Posterior cingulate gyrus (tissue), 11 donors: Measurements from ENCODE around the gene ANKRD31.
A peak's percentile ranks its signal among the peaks of the same experiment; 100 is the strongest.

ENCODE experiments used
- DNase-seq, 10 donors: peaks; one replicate each; pipeline versions ENCODE4 v3.0.0 to v3.0.0-alpha.2; 2020 to 2021; ENCODE audit warnings: mixed read lengths in 3 of 10
- intact Hi-C: fragments of 100-400 bp; cut with DNase I; formaldehyde crosslinking; loops from one replicate; pipeline ENCODE4 v1.15.1; 2023

ANKRD31 gene

DNA sequence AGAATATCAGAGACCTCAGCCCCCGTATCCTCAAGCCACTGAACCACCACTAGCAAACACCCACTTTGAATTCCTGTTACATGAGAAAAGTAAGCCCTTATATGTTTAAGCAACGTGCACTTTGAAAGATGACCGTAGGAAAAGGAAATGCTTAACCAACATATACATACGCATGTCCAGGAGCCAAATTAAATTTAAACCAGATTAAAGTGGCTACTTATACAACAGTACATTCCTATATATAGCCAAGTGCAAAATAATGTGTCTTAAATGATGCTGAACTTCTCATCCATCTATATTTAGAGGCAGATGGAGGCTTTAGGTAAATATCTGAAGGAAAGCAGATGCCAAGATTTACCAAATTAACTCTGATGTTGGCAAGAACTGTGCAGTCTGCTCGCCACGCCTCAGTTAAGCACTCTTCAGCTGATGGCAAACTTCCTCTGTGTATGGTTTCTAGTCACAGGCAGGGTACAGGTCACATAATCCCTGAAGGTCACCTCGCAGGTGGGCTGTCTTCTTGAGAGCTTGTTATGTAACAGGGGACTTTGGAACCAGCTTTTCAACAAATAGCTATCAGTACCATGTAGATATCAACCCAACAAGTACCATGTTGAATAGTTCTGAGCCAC lies 192.9 kb downstream of the ANKRD31 start:
- intact Hi-C loops: no loop called here
- DNase-seq: peak in 2 of 10 donors; percentile 23 to 77

DNA sequence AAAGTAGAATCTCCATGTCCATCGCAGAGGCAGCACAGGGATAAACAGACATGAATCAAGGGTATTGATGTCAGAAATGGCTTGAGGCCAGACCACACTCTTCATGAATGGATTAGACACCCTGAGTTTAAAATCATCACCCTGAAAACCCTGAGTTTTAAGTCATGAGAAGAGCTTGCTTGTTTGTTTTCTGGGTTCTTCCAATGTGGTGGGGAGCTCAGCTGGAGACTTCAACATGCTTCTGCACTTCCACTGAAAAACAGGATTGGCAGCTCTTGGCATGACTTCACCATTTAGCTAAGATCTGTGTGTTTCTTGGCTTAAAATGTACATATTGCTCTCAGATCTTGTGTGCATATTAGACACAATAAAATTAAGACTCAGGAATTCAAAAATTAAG lies 194.2 kb downstream of the ANKRD31 start:
- intact Hi-C loops: no loop called here
- DNase-seq: no peak

DNA sequence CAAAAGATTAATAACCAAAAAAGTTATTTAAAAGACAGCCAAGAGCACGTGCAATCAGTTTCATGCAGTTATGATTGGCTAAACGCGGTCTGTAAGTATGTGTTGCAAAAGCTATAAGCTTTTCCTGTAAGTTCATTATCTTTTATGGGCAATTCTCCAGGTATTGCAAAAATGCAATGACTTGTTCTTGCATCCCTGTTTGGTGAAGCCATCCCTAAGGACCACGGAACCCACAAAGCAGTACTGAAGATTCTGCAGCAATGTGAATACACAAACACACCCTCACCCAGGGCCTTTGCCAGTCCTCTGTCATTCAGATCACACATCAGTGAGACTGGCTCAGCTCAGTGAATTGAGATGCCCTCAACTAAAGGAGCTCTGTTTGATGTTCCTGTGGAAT lies 195.7 kb downstream of the ANKRD31 start:
- no peak for DNase-seq
- intact Hi-C loops: no loop called here

DNA sequence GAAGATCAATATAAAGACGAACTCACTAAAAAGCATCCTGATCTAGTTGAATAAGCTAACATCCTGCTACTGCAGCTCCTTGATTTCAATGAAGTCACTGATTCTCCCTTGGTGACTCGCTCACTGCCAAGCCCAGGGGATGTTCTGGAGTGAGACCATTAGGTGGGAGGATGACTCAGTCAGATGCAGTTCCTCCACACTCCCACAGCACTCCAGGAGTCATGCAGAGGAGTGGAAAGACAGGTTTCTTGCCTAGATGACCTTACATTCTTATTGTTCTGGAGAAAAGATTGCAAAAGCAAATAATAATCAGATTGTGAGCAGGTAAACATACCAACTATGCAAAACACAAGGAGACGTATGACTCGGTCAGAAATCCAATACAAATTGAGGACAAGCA lies 199.6 kb downstream of the ANKRD31 start:
- intact Hi-C loops: no loop called here
- DNase-seq: peak in 5 of 10 donors; percentile 42 to 92 (median 58)

DNA sequence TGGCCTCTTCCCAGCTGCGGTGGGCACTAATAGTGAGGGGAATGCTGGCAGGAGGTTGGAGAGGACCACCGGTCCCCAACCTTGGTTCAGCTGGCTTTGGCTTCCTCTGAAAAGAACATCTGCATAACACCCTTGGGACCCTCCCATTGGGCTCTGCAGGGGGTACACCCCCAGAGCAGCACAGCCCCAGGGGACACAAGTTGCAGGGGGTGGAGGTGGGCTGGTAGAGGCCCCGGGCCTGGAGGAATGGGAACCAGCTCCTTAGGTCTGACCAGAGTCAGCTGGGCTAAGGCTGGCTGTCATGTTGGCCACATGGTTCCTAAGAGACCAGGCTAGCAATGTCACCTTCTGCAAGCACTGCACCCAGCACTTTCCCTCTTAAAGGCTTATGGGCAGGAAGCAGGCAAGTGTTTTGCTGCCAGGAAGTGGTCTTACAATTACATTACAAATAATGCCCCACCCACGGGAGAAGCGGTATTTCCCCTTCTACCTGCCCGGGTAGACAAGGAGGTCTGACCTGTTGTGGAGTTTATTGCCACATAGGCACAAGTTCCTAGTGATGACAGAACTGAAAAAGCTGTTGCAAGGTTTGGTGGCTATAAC lies 202.4 kb downstream of the ANKRD31 start:
- DNase-seq: no peak
- intact Hi-C loops: no loop called here

DNA sequence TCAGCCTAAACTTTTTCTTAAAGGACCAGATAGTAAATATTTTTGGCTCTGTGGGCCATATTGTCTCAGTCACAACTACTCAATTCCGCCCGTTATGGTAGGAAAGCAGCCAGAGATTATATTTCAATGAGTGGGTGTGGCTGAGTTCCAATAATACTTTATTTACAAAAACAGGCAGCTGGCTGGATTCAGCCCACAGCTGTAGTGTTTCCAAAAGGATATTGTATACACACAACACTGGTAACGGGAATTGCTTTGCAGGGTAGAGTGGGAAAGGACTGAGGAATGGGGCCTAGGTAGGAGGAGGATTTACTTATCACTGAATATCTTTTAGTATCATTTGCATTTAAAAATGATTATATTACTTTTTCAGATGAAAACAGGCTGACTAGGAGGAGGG lies 205.3 kb downstream of the ANKRD31 start:
- intact Hi-C loops: no loop called here
- no peak for DNase-seq

DNA sequence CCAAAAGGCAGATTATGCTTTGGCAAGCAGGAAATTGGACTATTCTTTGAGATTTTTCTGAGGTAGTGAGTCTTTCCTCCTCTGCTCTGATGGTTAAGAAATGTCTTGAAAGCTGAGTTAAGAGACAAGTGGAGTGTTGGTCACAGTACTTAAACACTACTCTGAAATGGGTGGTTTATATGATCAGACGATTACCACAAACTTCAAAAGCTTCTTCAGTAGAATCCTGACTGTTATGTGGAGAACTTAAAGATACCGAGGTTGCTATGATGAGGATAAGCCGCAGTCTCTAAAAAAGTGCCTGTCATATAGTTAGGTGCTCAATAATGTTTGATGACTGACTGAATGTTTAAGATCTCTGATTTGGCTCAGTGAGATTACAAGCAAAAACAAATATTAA lies 208.6 kb downstream of the ANKRD31 start:
- DNase-seq: no peak
- intact Hi-C loops: no loop called here

- DNase-seq: no peak
- intact Hi-C loops: no loop called here
Observed at GRCh38 chr5:75023368-75024159, 213.1 kb downstream of the ANKRD31 start.

DNA sequence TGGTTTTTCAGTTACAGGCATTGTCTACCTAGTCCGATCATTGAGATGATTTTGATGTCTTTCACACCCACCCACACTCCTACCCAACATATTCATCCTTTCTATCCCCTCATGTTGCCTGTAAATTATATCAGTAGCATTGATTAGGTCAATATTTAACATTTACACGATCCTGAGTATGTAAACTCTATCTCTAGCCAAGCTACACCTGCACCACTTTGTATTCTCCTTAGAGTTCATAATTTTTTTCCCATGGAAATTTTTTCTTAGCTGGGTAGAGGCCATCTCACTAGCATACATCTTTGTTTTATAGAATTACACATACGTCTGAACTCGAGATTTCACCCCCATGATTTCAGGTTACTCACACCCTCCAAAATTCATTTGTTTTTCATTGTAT lies 214.9 kb downstream of the ANKRD31 start:
- intact Hi-C loops: no loop called here
- DNase-seq: no peak

DNA sequence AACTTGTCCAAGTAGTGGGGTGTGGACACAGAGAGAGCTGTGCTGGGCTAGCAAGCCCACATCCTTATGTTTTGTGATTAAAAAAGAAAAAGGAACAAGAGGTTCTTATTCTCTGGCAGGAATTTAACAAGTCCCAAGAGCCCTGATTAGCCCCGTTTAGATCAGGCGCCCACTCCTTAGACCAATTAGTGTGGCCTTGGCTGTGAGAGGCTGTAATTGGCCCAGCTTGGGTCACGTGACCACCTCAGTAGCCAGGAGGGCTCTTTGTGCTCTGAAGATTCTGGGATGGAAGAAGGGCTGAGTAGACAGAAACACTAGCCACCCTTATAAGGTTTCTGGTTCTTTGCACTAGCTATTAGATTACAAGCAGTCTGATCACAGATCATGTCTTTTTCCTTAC lies 215.5 kb downstream of the ANKRD31 start:
- intact Hi-C loops: no loop called here
- peak in 1 of 10 donors; percentile 14 for DNase-seq

- DNase-seq: peak in 1 of 10 donors; percentile 68
- intact Hi-C loops: no loop called here
Observed at GRCh38 chr5:75020016-75020656, 216.5 kb downstream of the ANKRD31 start.

- DNase-seq: no peak
- intact Hi-C loops: no loop called here
Observed at GRCh38 chr5:75018805-75019587, 217.7 kb downstream of the ANKRD31 start.
